Neural progenitor cell (in vitro differentiated cells): ENCODE results near the gene VWA3B.

Source experiments
- CTCF ChIP-seq: fragments of 200-600 bp; sonication (generic); IDR thresholded peaks from 2 replicates; pipeline ENCODE4 v1.5.1; 2017; ENCODE audit warnings: antibody characterized with exemption, mild to moderate bottlenecking
- EZH2 ChIP-seq: fragments of 200-600 bp; sonication (generic); IDR thresholded peaks from 2 replicates; pipeline ENCODE4 v1.6.1; 2017; ENCODE audit warnings: antibody characterized with exemption, mild to moderate bottlenecking, moderate library complexity
- EZH2phosphoT487 ChIP-seq: fragments of 200-600 bp; sonication (generic); IDR thresholded peaks from 2 replicates; pipeline ENCODE4 v1.6.1; 2017; ENCODE audit warnings: antibody characterized with exemption

DNA sequence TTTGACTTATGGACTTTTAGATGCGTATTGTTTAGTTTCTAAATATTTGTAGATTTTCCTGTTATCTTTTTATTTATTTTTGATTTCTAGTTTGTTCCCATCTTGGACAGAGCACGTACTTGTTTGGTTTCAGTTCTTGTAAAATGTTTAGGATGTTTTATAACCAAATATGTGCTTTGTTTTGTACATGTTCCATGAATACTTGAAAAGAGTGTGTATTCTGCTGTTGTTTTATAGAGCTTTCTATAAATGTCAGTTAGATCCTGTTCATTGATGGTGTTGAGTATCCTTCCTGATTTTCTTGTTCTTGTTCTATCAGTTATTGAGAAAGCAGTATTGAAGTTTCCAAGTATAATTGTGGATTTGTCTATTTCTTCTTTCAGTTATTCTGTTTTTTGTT is 21.1 kb downstream of the VWA3B start:
- no peak for TF ChIP-seq CTCF
- TF ChIP-seq EZH2phosphoT487 = no peak
- TF ChIP-seq EZH2 = no peak
